A549 (cell line): ENCODE results near the gene PCTP. TPM values are rescaled to one million over a fixed set of nuclear protein-coding genes. Genes with fewer than 3 reads are reported as not detected.
A peak's percentile ranks its signal among the peaks of the same experiment; 100 is the strongest.

Source experiments
- ATAC-seq, 2 experiments: fragments of 200-7000 bp in 1 of 2; fragments of >200 bp in 1 of 2; cut with Nextera tagmentation in 1 of 2; cut with Tn5 transposase in 1 of 2; 3 replicates each; pipeline versions ENCODE4 v1.8.0 to v1.9.1; 2018 to 2020; ENCODE audit warnings: mild to moderate bottlenecking in 1 of 2, moderate library complexity in 1 of 2
- CTCF ChIA-PET: fragments of 300-600 bp; sonication (Branson Sonifier 250); formaldehyde crosslinking; extraction: SDS; loops from one replicate; lab custom pipeline; 2021; ENCODE audit warnings: antibody characterized with exemption, inconsistent platforms; lab: Yijun Ruan, JAX
- POLR2A ChIA-PET: fragments of 350-600 bp; formaldehyde crosslinking; extraction: SDS; loops from one replicate; lab custom pipeline; 2021; ENCODE audit warnings: antibody characterized with exemption, inconsistent platforms; lab: Yijun Ruan, JAX
- DNase-seq, 2 experiments: peaks; one replicate each; pipeline versions ENCODE4 v3.0.0 to v3.0.0-alpha.2; 2011 to 2016; ENCODE audit warnings: low read depth in 1 of 2, low spot score in 1 of 2
- FAIRE-seq: peaks from 2 replicates; lab custom pipeline; 2011; peaks lifted over from hg19 to GRCh38; lab: Jason Lieb, UNC
- H3K27ac ChIP-seq, 2 experiments: fragments of >200 bp; sonication (Bioruptor Twin); formaldehyde crosslinking; 3 replicates each; pipeline ENCODE4 v1.5.1; 2016 to 2017
- H3K4me1 ChIP-seq: fragments of >200 bp; sonication (Bioruptor Twin); formaldehyde crosslinking; 3 replicates; pipeline ENCODE4 v1.6.1; 2016
- H3K4me2 ChIP-seq: fragments of >200 bp; sonication (Bioruptor Twin); formaldehyde crosslinking; 3 replicates; pipeline ENCODE4 v1.6.1; 2016
- H3K4me3 ChIP-seq: fragments of >200 bp; sonication (Bioruptor Twin); formaldehyde crosslinking; 3 replicates; pipeline ENCODE4 v1.5.1; 2016
- H3K9me3 ChIP-seq: fragments of >200 bp; sonication (Bioruptor Twin); formaldehyde crosslinking; 3 replicates; pipeline ENCODE4 v1.6.1; 2016
- ATOH8 ChIP-seq: fragments of 250-450 bp; sonication (Bioruptor Pico); IDR thresholded peaks from 2 replicates; pipeline ENCODE4 v1.5.0; 2020; ENCODE audit warnings: low read depth, mild to moderate bottlenecking, moderate library complexity
- CEBPB ChIP-seq, 2 experiments: fragments of >200 bp in 1 of 2; sonication (Bioruptor Twin) in 1 of 2; formaldehyde crosslinking in 1 of 2; IDR thresholded peaks; 2 replicates each; pipeline ENCODE4 v1.6.1; 2012 to 2016
- EHF ChIP-seq: fragments of 250-450 bp; sonication (Bioruptor Pico); IDR thresholded peaks from 2 replicates; pipeline ENCODE4 v1.5.0; 2020; ENCODE audit warnings: mild to moderate bottlenecking
- EP300 ChIP-seq, 2 experiments: fragments of >200 bp; sonication (Bioruptor Twin); formaldehyde crosslinking; IDR thresholded peaks; 2 replicates in 1 of 2; 3 replicates in 1 of 2; pipeline ENCODE4 v1.6.1; 2016 to 2017
- FOSL2 ChIP-seq, 2 experiments: fragments of 450-650 bp in 1 of 2; fragments of >200 bp in 1 of 2; sonication (Bioruptor Twin) in 1 of 2; formaldehyde crosslinking; IDR thresholded peaks; 2 replicates each; pipeline versions ENCODE4 v1.5.0 to v1.6.1; 2016 to 2020; ENCODE audit warnings: mild to moderate bottlenecking in 1 of 2, moderate library complexity in 1 of 2
- GATA3 ChIP-seq: IDR thresholded peaks from 2 replicates; pipeline ENCODE4 v1.6.1; 2012; ENCODE audit warnings: borderline replicate concordance
- HDAC2 ChIP-seq: fragments of 200-600 bp; sonication (generic); IDR thresholded peaks from 2 replicates; pipeline ENCODE4 v1.6.1; 2016
- HEYL ChIP-seq: fragments of 250-450 bp; sonication (Bioruptor Pico); IDR thresholded peaks from 2 replicates; pipeline ENCODE4 v1.8.0; 2021; ENCODE audit warnings: mild to moderate bottlenecking, moderate library complexity
- KDM1A ChIP-seq: fragments of 200-600 bp; sonication (generic); IDR thresholded peaks from 2 replicates; pipeline ENCODE4 v1.6.1; 2016; ENCODE audit warnings: low read depth, mild to moderate bottlenecking
- MYC ChIP-seq: IDR thresholded peaks from 2 replicates; pipeline ENCODE4 v1.6.1; 2012; ENCODE audit warnings: mild to moderate bottlenecking, inconsistent platforms, low read length, improper control_type of control experiment, borderline replicate concordance
- NFE2L2 ChIP-seq: fragments of 150-350 bp; conservative IDR thresholded peaks from 2 replicates; pipeline ENCODE4 v1.6.1; 2014; ENCODE audit warnings: low read length
- NPAS2 ChIP-seq: fragments of 250-450 bp; sonication (Bioruptor Pico); IDR thresholded peaks from 2 replicates; pipeline ENCODE4 v1.8.0; 2022; ENCODE audit warnings: mild to moderate bottlenecking, moderate library complexity, borderline replicate concordance
- PHF8 ChIP-seq: fragments of 200-600 bp; sonication (generic); IDR thresholded peaks from 2 replicates; pipeline ENCODE4 v1.6.1; 2016; ENCODE audit warnings: low read depth, mild to moderate bottlenecking, antibody characterized with exemption, moderate library complexity, borderline replicate concordance
- POLR2A ChIP-seq: IDR thresholded peaks from 2 replicates; pipeline ENCODE4 v1.6.1; 2012; ENCODE audit warnings: mild to moderate bottlenecking, low read length
- REST ChIP-seq: fragments of 200-600 bp; sonication (generic); IDR thresholded peaks from 2 replicates; pipeline ENCODE4 v1.6.1; 2016; ENCODE audit warnings: antibody characterized with exemption, mild to moderate bottlenecking, moderate library complexity
- RFX5 ChIP-seq: fragments of 450-650 bp; IDR thresholded peaks from 2 replicates; pipeline ENCODE4 v1.7.1; 2014; ENCODE audit warnings: antibody characterized with exemption, mild to moderate bottlenecking, moderate library complexity
- SMC3 ChIP-seq: fragments of >200 bp; sonication (Bioruptor Twin); formaldehyde crosslinking; IDR thresholded peaks from 3 replicates; pipeline ENCODE4 v1.6.1; 2018; ENCODE audit warnings: inconsistent platforms
- TFCP2L1 ChIP-seq: fragments of 250-450 bp; sonication (Bioruptor Pico); IDR thresholded peaks from 2 replicates; pipeline ENCODE4 v1.5.0; 2021; ENCODE audit warnings: mild to moderate bottlenecking
- TP53 ChIP-seq: fragments of 250-450 bp; sonication (Bioruptor Pico); IDR thresholded peaks from 2 replicates; pipeline ENCODE4 v1.5.0; 2021; ENCODE audit warnings: mild to moderate bottlenecking, moderate library complexity
- ZNF302 ChIP-seq: fragments of 250-450 bp; sonication (Bioruptor Pico); IDR thresholded peaks from 2 replicates; pipeline ENCODE4 v1.9.0; 2021; ENCODE audit warnings: inconsistent platforms, mild to moderate bottlenecking, moderate library complexity
- WGBS: methylation state at CpG from one replicate; pipeline ENCODE4 v1.1.6; 2017; ENCODE audit errors: missing lambda C conversion rate; 5-methylcytosine and 5-hydroxymethylcytosine counted together
- polyA plus RNA-seq, 4 experiments: library from polyadenylated mRNA; depleted of rRNA in 3 of 4; stranded (reverse); fragments of >200 nt; fragmentation: RNase III in 1 of 4; extraction: RNeasy Plus Mini Kit Qiagen cat#74134 plus additional on column Dnase treatment in 1 of 4; gene quantifications; 2 replicates in 3 of 4; 3 replicates in 1 of 4; pipeline ENCODE4 v1.2.3, GENCODE V29; 2011 to 2017

PCTP gene
- polyA plus RNA-seq, 2 of the 4 experiments (the other 2 are of a cell fraction) = 17.1 to 31.5 TPM

GRCh38 chr17:55740511-55741355 lies 10.1 kb upstream of the PCTP start:
- H3K9me3 ChIP-seq = no peaks in the 10 kb centered on the region
- H3K4me3 ChIP-seq = no peak overlapping the region
- ATAC-seq = peak in 1 of 2 experiments; percentile 29; a peak in 1 of 6 replicates
- H3K4me2 ChIP-seq = no peak overlapping the region
- H3K4me1 ChIP-seq = peaks cover 8% of the 10 kb centered on the region; the same call in 1 of the 3 replicates
- ChIA-PET CTCF (interaction anchor here (1.9 to 13.7 kb wide), 2 partner anchors 10 to 213 kb away, joined by 8 to 114 read pairs; partner anchors contain the start of gene PCTP), POLR2A (no interaction called here)
- WGBS = 73% methylated on average over 10 of the region's 10 CpGs
- DNase-seq = no peak
- H3K27ac ChIP-seq = no peak overlapping the region
- FAIRE-seq = no peak
- TF ChIP-seq HDAC2 (no peak), KDM1A (no peak), TFCP2L1 (CRISPR knock-in tag) (no peak), POLR2A (no peak), ZNF302 (CRISPR knock-in tag) (no peak), PHF8 (no peak), ATOH8 (no peak), REST (no peak)
- TF ChIP-seq, all 56 proteins: peak for 0

- ATAC-seq (no peak), DNase-seq (no peak), FAIRE-seq (peak; percentile 94)
- ChIA-PET POLR2A (no interaction called here), CTCF (interaction anchor here (1.0 to 13.7 kb wide), 4 partner anchors 10 to 227 kb away, joined by 3 to 114 read pairs (median 6); partner anchors contain the start of gene PCTP)
- Histone ChIP-seq H3K4me1 (peaks cover 8% of the 10 kb centered on the region; the same call in 1 of the 3 replicates), H3K4me3 (no peak overlapping the region), H3K9me3 (no peaks in the 10 kb centered on the region), H3K4me2 (no peak overlapping the region), H3K27ac (no peak overlapping the region)
- WGBS = 58% methylated on average over 3 of the region's 3 CpGs
- TF ChIP-seq MYC = no peak
- no peak for TF ChIP-seq TP53 (CRISPR knock-in tag)
- TF ChIP-seq GATA3 = no peak
- no peak for TF ChIP-seq NPAS2 (CRISPR knock-in tag)
- no peak for TF ChIP-seq FOSL2 (IDR thresholded peaks at IDR 0.05)
- TF ChIP-seq FOSL2 (CRISPR knock-in tag; IDR thresholded peaks at IDR 0.05) = no peak
- TF ChIP-seq TFCP2L1 (CRISPR knock-in tag) = no peak
- TF ChIP-seq EHF (CRISPR knock-in tag) = no peak
- TF ChIP-seq CEBPB (IDR thresholded peaks at IDR 0.05) = no peak
- TF ChIP-seq SMC3 = no peak
- TF ChIP-seq EP300 (IDR thresholded peaks at IDR 0.05) = no peak
- no peak for TF ChIP-seq HEYL (CRISPR knock-in tag)
- no peak for TF ChIP-seq PHF8
- no peak for TF ChIP-seq REST
- TF ChIP-seq NFE2L2 = no peak
- no peak for TF ChIP-seq RFX5
- TF ChIP-seq KDM1A = no peak
Observed at GRCh38 chr17:55741356-55741700, 9.5 kb upstream of the PCTP start.
